ENCODE measurements around the gene BLOC1S6.
A peak's percentile ranks its signal among the peaks of the same experiment; 100 is the strongest.

The BLOC1S6 gene

DNA sequence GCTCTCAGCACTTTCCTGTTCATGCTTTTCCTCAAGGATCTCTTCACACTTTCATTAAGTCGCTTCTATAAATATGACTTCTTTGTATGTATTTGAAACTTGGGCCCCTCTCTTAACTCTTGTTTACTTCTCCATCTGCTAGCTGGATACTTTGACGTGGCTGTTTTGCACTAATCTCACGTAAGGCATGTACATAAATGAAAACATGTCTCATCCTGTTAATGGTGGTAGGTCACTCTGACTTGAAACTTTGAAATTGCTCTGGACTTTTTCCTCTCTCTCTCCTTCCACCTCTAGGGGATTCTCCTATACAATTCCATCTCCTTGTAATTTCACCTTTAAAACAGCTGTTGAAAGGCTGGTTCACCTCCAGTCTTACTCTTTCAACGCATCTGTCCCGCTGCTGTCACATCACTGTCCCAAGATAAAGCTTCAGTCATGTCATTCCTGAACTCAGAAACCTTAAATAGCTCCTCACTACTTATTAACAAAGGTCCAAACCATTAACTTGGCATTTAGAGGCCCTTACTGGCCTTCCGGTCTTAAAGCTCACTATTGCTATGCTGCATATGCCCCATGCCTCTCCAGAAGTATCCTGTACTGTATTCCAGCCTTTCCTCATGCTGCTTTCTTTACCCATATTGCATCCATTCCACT is 1.2 kb downstream of the BLOC1S6 start:
- DNase-seq = no peak

DNA sequence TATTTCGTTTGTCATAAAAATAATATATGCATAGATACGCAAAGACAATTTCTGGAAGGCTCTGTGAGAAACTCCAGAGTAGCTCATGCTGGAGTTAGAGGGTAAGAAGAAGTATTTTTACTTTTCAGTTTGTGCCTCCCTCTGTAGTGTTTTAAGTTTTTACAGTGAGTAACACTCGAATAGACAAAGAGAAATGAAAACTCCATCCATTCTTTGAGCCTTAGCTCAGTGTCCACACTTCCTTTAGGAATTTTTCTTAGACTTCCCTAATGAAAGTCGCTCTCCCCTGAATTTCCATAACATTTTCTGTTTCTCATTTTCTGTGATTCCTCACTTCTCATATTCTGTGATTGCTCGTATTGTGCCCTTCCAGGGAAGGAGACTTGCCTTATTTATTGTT is 2.1 kb downstream of the BLOC1S6 start:
- DNase-seq = no peak

DNA sequence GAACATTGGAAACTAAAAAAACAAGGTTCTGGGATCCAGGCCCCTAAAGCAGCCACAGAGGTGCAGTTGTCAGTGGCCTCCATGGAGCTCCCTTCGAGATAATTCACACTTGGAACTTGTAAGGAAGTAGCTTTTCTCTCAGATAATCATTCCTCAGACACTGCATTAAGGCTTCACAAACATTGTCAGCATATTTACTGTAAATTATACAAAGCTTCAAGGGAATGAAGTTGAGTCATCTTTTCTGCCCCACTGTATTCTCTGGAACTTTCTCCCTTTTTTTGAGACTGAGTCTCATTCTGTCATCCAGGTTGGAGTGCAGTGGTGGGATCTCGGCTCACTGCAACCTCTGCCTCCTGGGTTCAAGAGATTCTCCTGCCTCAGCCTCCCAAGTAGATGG is 7.1 kb downstream of the BLOC1S6 start:
- no peak for DNase-seq

DNA sequence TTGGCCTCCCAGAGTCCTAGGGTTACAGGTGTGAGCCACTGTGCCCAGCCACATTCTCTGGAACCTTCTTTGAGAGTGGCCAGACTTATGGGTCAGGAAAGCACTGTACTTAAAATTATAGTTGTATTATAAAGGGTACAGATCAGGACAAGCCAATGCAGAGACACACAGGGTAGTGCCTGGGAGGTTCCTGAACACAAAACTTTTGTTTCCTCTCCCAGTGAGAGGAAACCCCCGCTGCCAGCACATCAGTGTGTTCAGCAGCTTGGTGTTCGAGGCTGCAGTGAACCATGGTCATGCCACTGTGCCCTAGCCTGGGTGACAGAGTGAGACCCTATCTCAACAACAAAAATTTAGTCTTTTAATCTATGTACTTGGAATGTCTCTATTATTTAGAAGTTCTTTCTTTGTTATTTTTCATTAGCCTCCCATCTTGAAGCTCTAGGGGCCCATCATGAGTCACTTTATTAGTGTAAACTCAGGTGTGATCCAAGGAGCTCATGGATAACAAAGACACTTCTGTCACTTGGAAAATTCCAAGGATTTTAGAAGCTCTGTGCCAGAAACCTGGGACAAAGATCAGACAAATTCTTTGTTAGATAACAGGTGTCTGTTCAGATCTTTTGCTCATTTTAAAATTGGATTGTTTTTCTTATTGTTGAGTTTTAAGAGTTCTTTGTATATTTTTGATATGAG is 7.8 kb downstream of the BLOC1S6 start:
- DNase-seq = no peak

DNA sequence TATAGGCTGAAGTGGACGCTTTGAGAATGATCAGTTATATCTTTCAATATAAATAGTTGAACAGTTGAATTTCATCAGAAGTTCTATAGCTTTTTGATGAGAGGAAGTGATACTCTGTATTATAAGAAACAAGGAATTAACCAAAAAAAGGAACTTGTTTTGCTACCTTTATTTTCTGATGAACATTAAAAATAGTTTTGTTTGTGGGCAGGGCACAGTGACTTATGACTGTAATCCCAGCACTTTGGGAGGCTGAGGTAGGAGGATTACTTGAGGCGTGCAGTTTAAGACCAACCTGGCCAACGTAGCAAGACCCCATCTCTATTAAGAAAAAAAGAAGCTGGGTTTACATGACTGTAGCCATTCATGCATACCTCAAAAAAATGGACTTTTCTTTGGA is 16.7 kb downstream of the BLOC1S6 start:
- no peak for DNase-seq

DNA sequence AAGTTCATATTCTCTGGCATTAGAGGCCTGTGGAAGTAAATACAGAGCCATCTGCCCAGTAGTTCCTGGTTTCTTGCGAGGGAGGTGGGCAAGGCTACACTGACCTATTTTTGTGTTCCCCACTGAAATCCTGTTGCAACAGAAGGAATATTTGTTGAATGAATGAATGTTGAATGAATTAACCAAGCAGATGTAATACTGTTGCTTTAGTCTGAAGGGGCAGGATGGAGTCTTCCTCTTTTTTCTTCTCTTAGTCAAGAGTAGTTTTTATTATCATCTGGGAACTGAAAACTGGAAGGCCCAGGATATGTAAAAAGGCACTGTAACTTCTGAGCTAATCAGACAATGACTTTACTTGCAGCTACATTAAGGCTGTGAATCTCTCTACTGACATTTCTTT is 17.1 kb downstream of the BLOC1S6 start:
- no peak for DNase-seq

DNA sequence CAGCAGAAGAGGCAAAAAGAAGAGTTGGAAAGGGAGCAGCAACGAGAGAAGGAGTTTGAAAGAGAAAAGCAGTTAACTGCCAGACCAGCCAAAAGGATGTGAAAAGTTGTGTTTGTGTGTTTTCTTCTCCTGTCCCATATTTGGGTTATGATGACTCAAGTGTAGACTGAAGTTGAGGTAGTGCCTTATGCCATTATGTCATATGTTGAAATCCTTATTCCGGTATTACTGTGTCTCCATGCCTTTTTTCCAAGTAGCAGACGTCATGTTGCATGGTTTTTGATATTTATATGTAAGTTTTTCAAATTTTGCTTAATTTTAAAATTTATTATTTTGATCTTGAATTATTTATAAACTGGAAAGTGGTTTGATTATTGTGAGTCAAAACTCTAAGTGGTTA is 19.2 kb downstream of the BLOC1S6 start:
- no peak for DNase-seq

DNA sequence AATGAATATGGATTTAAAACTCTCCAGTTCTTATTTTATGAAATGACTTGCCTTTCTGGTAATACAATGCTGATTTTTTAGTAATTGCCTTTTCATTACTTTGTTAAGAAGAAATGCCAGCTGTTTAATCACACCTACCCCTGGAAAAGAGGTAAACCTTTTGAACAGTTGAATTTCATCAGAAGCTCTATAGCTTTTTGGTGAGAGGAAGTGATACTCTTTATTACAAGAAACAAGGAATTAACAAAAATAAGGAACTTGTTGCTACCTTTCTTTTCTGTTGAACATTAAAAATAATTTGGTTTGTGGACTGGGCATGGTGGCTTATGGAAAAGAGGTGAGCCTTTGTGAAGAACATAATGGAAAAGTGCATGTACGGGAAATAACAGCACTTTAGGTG is 19.7 kb downstream of the BLOC1S6 start:
- no peak for DNase-seq

DNA sequence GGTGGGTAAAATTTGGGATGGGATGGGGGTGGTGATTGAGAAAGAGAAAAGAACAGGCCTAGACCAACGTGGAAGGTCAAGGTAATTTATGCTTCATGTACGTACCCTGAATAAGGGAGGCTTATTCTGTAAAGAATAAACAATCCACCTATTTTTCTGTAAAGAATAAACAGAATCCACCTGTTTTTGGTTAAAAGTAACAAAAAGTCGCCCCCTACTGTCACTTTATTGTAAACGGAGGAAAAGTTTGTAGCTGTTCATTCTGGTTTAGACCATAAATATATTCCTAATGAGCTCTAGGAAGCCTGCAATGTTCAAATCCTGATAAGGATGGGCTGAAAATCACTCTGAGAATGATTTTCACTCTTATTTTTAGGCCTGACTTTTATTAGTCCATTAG is 24.1 kb downstream of the BLOC1S6 start:
- no peak for DNase-seq

DNA sequence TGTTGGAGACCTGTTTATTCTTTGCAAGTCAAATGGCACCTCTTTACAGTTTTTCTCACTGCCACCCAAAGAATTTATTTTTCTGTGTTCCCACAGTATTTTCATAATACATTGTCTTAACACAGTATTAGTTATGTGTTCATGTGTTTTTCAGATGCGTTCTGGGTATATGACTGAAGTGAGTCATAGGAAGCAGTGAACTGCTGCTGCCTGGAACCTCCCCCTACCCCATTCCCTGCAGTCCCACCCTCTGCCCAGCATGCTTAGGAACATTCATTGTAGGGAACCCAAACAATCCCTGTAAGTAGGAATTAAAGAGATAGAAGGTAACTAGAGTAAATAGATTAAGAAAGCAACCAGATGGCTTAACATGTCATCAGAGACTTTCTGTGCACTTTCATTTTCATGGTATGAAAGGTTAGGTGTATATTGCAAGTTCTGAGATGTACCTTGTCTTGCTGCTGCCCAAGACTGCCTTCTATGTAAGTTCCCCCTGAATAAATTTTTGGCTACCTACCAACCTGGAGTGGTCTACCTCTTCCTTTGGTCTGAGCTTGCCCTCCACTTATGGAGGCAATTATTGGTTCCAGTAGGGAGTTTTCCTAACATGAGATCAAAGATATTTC is 25.7 kb downstream of the BLOC1S6 start:
- no peak for DNase-seq

DNA sequence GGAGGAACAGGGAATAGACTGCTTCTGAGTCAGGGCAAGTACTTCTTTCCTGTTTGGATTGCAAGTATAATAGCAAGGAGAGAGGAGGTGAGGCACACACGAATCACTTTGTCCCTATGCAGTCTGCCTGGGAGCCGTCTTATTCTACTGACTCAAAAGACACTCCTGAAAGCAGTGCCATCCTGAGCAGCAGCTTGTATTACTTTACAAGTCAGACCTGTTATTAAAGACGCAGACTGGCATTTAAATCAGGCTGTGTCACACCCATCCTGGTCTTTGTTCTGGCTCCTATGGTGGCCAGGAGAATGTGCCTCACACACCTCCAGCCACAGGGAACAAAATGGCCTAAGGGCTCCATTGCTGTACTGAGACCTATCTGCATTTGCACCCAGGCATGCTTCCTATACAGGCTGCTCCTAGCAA is 29.7 kb downstream of the BLOC1S6 start:
- DNase-seq = no peak

DNA sequence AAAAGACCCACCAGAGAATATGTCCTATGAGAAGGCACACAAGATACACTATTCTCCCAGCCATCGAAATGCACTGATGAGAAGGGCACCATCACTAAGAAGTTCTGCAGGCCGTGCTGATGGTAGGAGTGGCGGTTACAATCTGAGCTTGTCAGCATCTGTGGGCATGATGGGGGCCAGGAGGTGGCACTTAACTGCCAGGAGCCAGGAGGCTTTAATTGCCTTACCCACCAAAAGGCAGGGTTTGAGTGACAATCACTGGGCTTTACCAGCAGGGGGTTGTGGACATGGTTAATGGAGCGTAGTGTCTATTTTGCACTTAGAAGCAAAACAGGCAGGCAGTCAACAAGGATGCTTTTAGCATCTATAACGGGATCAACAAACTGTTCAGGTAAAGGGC is 31.6 kb downstream of the BLOC1S6 start:
- no peak for DNase-seq

DNA sequence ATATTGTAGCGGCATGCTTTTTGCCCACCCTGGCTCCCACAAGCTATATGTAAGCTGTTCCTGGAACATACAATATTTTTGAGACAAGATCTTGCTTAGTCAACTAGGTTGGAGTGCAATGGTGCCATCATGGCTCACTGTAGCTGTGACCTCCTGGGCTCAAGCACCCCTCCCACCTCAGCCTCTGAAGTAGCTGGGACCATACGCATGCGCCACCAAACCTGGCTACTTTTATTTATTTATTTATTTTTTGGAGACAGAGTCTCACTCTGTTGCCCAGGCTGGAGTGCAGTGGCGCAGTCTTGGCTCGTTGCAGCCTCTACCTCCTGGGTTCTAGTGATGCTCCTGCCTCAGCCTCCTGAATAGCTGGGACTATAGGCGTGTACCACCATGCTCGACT is 41.0 kb downstream of the BLOC1S6 start:
- no peak for DNase-seq

DNA sequence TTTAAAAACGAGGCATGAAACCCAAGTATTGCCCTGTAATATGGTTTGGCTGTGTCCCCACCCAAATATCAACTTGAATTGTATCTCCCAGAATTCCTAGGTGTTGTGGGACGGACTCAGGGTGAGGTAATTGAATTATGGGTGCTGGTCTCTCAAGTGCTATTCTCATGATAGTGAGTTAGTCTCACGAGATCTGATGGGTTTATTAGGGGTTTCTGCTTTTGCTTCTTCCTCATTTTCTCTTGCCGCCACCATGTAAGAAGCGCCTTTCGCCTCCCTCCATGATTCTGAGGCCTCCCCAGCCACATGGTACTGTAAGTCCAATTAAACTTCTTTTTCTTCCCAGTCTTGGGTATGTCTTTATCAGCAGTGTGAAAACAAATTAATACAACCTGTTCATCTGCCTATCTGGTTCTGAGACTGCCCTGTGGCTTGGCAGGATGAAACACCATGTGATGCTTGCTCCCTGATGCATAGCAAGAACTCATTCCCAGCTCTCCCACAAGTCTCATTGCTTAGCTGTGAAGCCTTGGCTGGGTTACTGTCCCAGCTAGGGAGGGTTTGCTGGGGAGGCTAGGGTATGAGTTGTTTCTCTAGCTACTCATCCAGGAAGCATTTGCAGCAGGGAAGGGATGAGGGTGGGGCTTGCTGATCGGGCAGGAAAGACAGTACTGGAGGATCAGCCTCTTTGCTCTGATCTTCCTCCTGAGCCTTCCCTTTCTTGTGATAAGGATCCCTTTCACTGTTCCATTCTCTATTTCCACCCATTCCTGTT is 43.9 kb downstream of the BLOC1S6 start:
- DNase-seq = no peak

DNA sequence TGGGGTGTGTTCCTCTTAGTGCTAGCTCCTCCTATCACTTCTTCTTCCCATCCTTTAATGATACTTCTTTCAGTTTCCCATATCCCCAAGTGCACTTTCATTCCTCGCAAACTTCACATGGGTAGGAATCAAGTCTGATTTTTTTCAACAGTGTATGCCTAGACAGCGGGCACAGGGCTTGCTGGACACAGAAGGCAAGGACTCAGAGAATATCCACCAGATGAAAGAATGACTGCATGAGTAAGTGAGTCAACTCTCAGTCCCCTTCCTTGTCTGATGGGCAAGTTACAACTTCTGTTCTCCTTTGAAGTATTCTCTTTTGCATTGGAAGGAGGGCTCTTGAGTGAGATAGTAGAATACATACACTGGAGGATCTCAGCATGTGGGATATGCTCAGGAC is 44.6 kb downstream of the BLOC1S6 start:
- DNase-seq = no peak

DNA sequence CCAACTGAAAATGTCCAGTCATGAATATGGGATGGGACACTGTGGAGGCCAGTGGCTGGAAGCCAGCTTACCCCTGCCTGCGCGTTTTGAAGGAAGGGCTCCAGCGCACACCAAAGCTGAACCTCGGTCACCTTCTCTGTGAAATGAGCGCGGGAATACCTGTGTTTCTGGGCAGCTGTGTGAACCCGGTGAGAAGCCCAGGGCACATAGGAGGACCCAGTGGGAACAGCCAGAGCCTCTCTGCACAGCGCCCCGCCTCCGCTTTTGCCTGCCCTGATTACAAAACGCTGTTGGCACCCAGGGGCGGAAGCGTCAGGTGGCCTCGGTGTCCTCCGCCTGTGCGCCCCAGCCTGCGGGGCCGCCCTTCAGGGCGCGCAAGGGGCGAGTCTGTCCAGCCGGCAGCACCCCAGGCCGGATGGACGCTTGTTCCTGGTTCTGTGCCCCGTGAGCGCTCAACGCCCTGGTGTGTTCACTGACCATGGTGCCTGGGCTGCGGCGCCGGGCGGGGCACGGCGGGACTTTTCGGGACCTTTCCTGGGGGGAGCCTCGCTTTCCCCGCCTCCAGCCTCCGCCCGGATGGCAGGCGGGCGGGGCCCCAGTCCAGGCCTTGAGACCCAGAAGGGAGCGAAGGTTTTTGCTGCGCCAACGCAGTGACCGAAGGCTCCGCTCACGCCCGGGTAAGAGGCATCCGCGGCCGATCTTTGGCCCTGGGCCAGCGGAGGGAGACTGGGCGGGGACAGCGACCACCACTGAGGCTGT is 47.4 kb downstream of the BLOC1S6 start, which contains the start of gene SQOR:
TSS of gene SQOR (plus strand) at position 598 of the 759 bp plus-strand sequence. CDS start 23,895 bp downstream, outside the sequence.
- peak; percentile 53 to 59 for DNase-seq

DNA sequence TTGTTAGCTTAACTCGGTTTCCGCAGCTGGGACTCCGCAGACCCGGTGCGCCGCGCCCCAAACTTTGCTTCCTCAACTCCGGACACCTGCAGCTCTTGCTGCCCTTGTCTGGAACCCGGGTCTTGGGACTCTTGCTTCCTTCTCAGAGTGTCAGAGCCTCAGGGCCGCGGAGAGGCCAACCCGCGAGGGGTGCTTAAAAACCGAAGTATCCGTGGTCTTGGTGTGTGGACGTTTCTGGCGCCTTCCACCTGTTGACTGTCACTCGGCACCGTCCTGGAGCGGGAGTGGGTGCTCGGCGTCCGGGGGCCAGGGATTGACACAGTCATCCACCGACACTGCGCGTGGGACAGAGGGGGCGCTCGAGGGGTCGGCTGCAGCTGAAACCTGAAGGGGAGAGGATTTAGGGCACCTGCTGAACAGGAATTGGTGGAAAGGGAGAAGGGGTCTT is 48.0 kb downstream of the BLOC1S6 start:
- DNase-seq = peak; percentile 57 to 60

DNA sequence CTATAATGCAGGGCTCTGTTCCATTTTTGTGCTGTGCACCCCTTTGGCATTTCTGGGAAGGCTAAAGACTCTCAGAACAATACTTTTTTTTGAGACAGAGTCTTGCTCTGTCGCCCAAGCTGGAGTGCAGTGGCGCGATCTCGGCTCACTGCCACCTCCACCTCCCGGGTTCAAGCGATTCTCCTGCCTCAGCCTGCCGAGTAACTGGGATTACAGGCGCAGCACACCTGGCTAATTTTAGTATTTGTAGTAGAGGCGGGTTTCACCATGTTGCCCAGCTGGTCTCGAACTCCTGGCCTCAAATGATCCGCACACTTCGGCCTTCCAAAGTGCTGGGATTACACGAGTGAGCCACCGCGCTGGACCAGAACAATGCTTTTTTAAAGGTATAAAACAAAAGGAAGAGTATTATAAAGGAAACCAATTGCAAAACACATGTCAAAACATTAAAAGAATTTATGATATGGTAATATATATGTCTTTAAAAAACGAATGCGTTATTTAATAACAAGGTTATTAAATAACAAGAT is 48.6 kb downstream of the BLOC1S6 start:
- no peak for DNase-seq

DNA sequence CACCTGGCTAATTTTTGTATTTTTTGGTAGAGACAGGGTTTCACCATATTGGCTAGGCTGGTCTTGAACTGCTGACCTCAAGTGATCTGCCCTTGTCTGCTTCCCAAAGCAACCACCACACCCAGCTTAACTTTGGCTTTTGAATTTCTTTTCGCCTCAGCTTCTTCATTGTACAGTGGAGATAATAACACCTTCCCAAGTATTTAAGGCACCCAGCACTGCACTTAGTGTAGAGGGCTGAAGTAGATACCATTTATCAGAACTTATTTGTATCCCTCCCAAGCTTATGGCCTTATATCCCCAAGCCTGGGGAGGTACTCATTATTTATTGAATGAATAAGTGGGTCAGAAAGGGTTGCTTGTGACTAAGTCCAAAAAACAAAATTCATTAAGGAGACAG is 50.0 kb downstream of the BLOC1S6 start:
- no peak for DNase-seq

DNA sequence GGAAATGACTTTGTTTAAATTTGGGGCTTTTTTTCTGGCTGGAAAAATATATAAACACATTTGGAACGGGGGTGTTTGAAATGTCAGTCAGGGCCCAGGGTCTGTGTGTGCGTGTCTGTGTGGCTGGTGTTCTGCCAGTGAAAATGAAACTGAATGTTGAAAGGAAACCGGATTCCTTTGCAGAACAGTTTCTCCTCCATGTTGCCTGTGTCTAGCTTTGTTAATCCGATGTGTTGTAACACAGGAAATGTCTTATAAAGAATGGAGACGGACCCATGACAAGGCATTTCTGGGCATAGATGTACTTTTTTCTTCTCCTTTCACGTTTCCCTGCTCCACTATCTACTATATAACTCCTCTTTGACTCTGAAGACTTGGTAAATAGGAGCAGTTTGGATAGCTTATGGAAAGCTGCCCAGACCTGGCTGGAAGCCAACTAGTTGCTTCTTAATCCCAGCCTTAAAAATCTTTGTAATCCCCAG is 50.4 kb downstream of the BLOC1S6 start:
- DNase-seq = peak; percentile 32 to 47

DNA sequence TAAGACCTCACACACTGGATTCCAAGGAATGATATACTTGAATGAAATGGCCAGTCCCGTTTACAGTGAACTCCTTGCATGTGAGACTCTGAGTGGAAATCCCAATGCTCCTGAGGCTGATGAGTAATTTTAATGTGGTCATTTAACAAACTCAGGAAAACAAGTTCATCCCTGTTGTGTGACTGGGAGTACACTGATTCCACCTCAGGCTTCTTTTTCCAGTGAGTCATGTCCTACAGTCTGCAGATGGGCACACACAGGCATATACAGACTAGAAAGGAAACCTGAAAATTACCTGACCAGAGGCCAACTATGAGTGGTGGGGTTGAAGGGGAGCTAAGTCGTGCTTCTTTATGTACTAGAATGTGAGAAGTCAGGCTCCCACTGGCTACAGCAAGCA is 53.4 kb downstream of the BLOC1S6 start:
- no peak for DNase-seq

DNA sequence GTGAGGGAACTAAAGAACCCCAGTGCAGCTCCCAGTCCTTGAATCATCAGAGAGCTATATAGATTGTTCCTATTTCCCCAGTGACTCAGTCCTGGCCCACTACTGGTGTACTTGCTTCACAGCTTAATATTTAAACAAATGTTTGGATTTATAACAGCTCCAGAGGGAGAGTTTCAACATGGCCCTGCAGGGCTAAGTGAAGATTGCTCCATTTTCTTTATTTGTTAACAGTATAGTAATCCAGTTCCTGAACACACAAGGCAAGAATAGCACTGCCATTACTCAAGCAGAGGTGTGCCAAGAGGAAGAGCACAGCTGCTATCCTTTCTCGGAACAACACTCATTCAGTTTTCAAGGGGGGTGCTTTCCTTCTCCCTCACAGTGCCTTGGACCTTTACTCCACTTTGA is 54.2 kb downstream of the BLOC1S6 start:
- no peak for DNase-seq
